ENCODE measurements around the gene TMEM250. TPM values are rescaled to one million over a fixed set of nuclear protein-coding genes. Genes with fewer than 3 reads are reported as not detected.
A peak's percentile ranks its signal among the peaks of the same experiment; 100 is the strongest.

TMEM250 gene
- total RNA-seq, 6 experiments from 2014 or later: 12.4 to 29.7 (median 15.4) TPM

GRCh38 chr9:136133959-136134484 is 15.3 kb upstream of the TMEM250 start:
- TF ChIP-seq CTCF (IDR thresholded peaks at IDR 0.05) (no peak), POLR2A (IDR thresholded peaks at IDR 0.05) (no peak)
- no peak overlapping the region for H3K4me3 ChIP-seq
- H3K9me3 ChIP-seq: no peaks in the 10 kb centered on the region
- no peaks in the 10 kb centered on the region for H3K36me3 ChIP-seq
- DNase-seq: no peak
- WGBS (ENCODE audit: insufficient coverage, low coverage, low lambda C conversion rate, missing lambda C conversion rate): 42% methylated on average over 12 of the region's 18 CpGs
- no peak overlapping the region for H3K27ac ChIP-seq
- intact Hi-C loops (cut with DNase I): no loop called here
- ATAC-seq: no peak
- no peaks in the 10 kb centered on the region for H3K4me1 ChIP-seq
- no peaks in the 10 kb centered on the region for H3K27me3 ChIP-seq

DNA sequence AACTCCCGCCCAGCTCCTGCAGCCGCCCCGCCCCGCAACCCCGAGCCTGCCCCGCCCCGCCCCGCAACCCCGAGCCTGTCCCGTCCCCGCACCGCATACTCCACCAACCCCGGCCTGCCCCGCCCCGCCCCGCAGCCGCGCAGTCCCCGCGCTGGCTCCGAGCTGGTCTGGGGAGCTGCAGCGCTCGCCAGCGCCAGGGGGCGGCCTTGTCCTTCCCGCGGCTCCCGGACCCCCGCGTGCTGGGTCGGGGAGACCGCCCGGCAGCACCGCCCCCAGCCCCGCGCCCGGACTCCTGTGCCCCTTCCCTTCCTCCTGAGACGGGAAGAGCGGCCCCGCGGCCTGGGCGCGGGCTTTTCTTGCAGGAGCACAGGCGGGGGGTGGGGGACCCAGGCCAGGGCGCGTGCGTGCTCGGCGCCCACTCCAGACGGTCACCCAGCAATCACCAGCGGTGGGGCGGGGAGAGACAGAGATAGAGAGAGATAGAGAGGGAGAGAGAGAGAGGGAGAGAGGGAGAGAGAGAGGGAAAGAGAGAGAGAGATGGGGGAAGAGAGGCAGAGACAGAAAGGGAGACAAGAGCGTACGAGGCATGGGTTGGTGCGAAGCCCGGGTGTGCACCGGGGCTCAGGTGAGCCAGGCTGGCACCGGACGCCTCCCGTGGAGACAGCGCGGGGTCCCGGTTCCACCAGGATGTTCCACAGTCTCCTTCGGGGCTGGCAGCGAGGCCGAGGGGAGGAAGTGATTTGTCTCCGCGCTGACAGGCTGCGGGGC is 14.7 kb upstream of the TMEM250 start:
- no peak for DNase-seq
- no peaks in the 10 kb centered on the region for H3K4me1 ChIP-seq
- no peaks in the 10 kb centered on the region for H3K36me3 ChIP-seq
- TF ChIP-seq CTCF (IDR thresholded peaks at IDR 0.05): peak; percentile 10 to 36 (median 24)
- TF ChIP-seq POLR2A (IDR thresholded peaks at IDR 0.05): no peak
- peak; percentile 10 to 38 (median 28) for ATAC-seq
- no peaks in the 10 kb centered on the region for H3K9me3 ChIP-seq
- no peak overlapping the region for H3K27ac ChIP-seq
- peak overlapping the region in 1 of 3 donors; percentile 26 for H3K4me3 ChIP-seq
- 5% methylated on average over 29 of the region's 69 CpGs for WGBS (ENCODE audit: insufficient coverage, low coverage, low lambda C conversion rate, missing lambda C conversion rate)
- intact Hi-C loops (cut with DNase I): no loop called here
- H3K27me3 ChIP-seq: no peaks in the 10 kb centered on the region

GRCh38 chr9:136132512-136133050 is 13.9 kb upstream of the TMEM250 start:
- no peak for ATAC-seq
- no peaks in the 10 kb centered on the region for H3K9me3 ChIP-seq
- H3K27ac ChIP-seq: no peak overlapping the region
- H3K4me3 ChIP-seq: no peak overlapping the region
- no peaks in the 10 kb centered on the region for H3K27me3 ChIP-seq
- no peak for DNase-seq
- TF ChIP-seq POLR2A (IDR thresholded peaks at IDR 0.05) (no peak), CTCF (IDR thresholded peaks at IDR 0.05) (no peak)
- no peaks in the 10 kb centered on the region for H3K36me3 ChIP-seq
- intact Hi-C loops (cut with DNase I): no loop called here
- WGBS (ENCODE audit: insufficient coverage, low coverage, low lambda C conversion rate, missing lambda C conversion rate): 0% methylated on average over 5 of the region's 52 CpGs
- H3K4me1 ChIP-seq: no peaks in the 10 kb centered on the region

DNA sequence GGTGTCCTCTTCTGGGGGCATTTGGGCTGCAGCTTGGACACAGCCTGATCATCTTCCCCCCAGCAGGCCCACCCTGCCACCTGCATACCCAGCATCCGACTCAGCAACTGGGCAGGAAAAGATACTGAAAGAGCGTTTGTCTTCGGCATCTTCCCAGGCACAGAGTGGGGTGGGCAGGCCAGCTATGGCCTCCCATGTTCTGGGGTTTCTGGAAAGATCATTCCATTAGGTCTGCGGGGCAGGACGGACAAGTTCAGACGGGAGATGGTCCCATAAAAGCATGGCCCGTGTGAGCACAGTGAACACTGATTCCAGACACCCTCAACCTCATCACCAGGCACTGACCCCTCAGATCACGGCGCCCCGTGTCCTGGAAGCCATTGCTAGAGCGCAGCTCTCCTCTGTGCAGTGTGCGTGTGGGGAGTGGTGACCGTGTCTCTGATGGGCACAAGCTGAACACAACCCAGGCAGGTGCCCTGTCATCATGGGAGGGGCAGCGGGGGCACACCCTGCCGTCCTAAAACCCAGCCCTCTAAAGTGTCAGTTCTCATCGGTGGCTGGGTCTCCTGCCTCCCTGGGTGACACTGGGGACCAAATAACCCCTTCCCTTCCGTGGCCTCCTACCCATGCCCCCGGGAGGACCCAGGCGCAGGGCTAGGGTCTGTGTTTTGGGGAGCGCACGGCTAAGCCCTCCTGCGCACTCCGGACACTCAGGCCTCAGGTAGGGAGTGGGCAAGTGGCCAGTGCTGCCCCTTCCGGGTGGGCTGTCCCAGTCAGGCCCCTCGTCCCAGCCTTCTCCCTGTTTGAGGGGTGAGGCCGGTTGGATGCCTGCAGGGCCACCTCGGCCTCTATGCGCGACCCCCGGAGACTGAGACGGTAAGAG is 13.2 kb upstream of the TMEM250 start:
- DNase-seq (no peak), ATAC-seq (no peak)
- TF ChIP-seq POLR2A (IDR thresholded peaks at IDR 0.05): no peak
- no peak for TF ChIP-seq CTCF (IDR thresholded peaks at IDR 0.05)
- no peaks in the 10 kb centered on the region for H3K4me1 ChIP-seq
- H3K9me3 ChIP-seq: no peaks in the 10 kb centered on the region
- H3K36me3 ChIP-seq: no peaks in the 10 kb centered on the region
- no peak overlapping the region for H3K4me3 ChIP-seq
- no peak overlapping the region for H3K27ac ChIP-seq
- H3K27me3 ChIP-seq: no peaks in the 10 kb centered on the region
- intact Hi-C loops (cut with DNase I): no loop called here
- WGBS (ENCODE audit: insufficient coverage, low coverage, low lambda C conversion rate, missing lambda C conversion rate): 60% methylated on average over 1 of the region's 31 CpGs

Measured in right lobe of liver (tissue), 6 donors.